ENCODE measurements around the gene POU6F2. TPM values are rescaled to one million over a fixed set of nuclear protein-coding genes. Genes with fewer than 3 reads are reported as not detected.

The POU6F2 gene
- total RNA-seq, 4 donors from 2014 or later, result 0.31 to 0.66 TPM; not detected in 2

DNA sequence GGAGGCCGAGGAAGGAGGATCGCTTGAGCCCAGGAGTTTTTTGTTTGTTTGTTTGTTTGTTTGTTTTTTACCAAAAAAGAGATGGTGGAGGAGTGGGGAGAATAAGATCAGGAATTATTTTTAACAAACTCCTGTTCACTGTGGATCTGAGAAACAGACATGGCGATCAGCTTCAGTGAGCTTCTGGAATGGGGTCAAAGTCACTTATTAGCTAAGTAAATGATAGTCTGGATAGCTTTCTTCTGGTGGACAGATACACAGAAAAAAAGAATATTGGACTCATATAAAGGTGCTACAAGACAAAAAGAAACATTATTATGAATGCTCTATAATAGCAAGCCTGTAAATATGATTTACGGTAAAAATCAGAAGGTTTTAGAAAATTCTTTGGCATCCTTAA, 85.1 kb downstream of the POU6F2 start:
- Histone ChIP-seq H3K9me3 (no peaks in the 10 kb centered on the region), H3K4me3 (no peak overlapping the region), H3K4me1 (no peaks in the 10 kb centered on the region), H3K27me3 (no peaks in the 10 kb centered on the region), H3K36me3 (no peaks in the 10 kb centered on the region), H3K27ac (no peak overlapping the region)
- ATAC-seq, result no peak
- no peak for TF ChIP-seq EP300 (IDR thresholded peaks at IDR 0.05)
- no peak for TF ChIP-seq POLR2A (IDR thresholded peaks at IDR 0.05)
- TF ChIP-seq, protein P1, sequence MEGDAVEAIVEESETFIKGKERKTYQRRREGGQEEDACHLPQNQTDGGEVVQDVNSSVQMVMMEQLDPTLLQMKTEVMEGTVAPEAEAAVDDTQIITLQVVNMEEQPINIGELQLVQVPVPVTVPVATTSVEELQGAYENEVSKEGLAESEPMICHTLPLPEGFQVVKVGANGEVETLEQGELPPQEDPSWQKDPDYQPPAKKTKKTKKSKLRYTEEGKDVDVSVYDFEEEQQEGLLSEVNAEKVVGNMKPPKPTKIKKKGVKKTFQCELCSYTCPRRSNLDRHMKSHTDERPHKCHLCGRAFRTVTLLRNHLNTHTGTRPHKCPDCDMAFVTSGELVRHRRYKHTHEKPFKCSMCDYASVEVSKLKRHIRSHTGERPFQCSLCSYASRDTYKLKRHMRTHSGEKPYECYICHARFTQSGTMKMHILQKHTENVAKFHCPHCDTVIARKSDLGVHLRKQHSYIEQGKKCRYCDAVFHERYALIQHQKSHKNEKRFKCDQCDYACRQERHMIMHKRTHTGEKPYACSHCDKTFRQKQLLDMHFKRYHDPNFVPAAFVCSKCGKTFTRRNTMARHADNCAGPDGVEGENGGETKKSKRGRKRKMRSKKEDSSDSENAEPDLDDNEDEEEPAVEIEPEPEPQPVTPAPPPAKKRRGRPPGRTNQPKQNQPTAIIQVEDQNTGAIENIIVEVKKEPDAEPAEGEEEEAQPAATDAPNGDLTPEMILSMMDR (IDR thresholded peaks at IDR 0.05), result no peak
- no peak for TF ChIP-seq POLR2AphosphoS5 (IDR thresholded peaks at IDR 0.05)
- WGBS, 2 donors (ENCODE audit: low coverage in 1 of 2), result 80 to 82% methylated on average over 4 of the region's 4 CpGs

DNA sequence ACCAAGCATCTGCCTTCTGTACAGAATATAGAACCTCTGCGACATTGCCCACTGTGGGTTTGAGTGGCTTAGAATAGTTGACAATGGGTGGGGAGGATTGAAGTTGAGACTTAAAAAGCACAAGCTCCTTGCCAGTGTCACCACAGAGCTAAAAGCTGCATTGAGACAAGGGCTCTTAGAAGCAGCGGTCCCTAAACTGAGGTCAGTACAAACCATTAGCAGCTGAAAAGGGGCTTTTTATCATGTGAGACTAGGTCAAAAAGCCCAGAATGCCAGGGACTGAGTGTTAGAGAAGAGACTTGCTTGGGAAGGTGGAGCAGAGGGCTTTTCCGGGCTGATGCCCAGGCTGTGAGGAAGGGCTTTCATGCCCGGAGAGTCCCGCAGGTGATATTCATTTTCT, 91.3 kb downstream of the POU6F2 start:
- Histone ChIP-seq H3K9me3 (no peaks in the 10 kb centered on the region), H3K27ac (no peak overlapping the region), H3K4me3 (no peak overlapping the region), H3K36me3 (no peaks in the 10 kb centered on the region), H3K4me1 (no peaks in the 10 kb centered on the region), H3K27me3 (no peaks in the 10 kb centered on the region)
- WGBS, 2 donors (ENCODE audit: low coverage in 1 of 2), result 59 to 85% methylated on average over 3 to 4 of the region's 5 CpGs
- ATAC-seq, result no peak
- TF ChIP-seq POLR2A (IDR thresholded peaks at IDR 0.05) (no peak), POLR2AphosphoS5 (IDR thresholded peaks at IDR 0.05) (no peak), EP300 (IDR thresholded peaks at IDR 0.05) (no peak)
- TF ChIP-seq, protein P1 (IDR thresholded peaks at IDR 0.05), result no peak

DNA sequence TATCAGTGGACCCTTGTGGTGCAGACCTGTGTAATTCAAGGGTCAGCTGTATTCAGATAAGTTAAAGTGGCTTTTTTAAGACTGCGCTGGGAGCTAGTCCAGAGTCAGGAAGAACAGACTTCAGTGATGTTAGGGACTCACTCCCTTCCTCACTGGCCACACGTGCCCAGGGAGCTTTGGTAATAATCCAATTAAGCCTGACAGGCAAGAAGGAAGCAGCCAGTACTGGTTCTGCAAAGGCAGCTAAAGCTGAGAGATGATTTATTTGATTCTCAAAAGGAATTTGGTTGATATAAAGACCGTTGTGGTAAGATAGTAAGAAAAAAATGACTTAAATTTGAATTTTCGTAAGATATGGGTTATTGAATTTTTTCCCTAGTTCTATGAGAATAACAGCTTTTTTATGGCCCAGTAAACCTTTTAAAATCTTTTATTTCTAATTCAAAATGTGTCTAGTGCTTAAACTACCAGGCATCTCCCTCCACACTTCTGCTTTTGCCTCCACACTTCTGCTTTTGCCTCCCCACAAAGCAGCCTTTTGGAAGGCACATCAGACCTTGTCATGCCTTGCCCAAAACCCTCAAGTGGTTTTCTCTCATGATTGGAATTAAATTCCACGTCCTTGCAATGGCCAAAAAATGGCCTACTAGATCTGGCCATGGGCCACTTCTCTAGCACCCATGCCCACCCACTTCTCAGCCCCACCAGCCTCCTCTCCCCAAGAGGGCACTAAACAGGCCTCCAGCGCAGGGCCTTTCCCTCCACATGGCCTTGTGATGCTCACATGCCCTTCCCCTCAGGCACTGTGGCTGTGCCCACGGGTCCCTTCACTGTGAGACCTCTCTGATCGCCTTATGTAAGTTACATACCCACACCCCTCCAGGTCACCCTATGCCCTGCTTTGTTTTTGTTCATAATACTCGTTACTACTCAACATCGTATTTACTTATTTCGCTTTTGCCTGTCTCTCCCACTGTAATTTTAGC, 92.5 kb downstream of the POU6F2 start:
- WGBS, 2 donors (ENCODE audit: low coverage in 1 of 2), result 73 to 75% methylated on average over 9 to 11 of the region's 11 CpGs
- H3K36me3 ChIP-seq, result no peaks in the 10 kb centered on the region
- H3K9me3 ChIP-seq, result no peaks in the 10 kb centered on the region
- no peak overlapping the region for H3K27ac ChIP-seq
- H3K27me3 ChIP-seq, result no peaks in the 10 kb centered on the region
- TF ChIP-seq EP300 (IDR thresholded peaks at IDR 0.05) (no peak), POLR2A (IDR thresholded peaks at IDR 0.05) (no peak), POLR2AphosphoS5 (IDR thresholded peaks at IDR 0.05) (no peak)
- TF ChIP-seq, protein P1 (IDR thresholded peaks at IDR 0.05), result no peak
- no peaks in the 10 kb centered on the region for H3K4me1 ChIP-seq
- H3K4me3 ChIP-seq, result no peak overlapping the region
- no peak for ATAC-seq

DNA sequence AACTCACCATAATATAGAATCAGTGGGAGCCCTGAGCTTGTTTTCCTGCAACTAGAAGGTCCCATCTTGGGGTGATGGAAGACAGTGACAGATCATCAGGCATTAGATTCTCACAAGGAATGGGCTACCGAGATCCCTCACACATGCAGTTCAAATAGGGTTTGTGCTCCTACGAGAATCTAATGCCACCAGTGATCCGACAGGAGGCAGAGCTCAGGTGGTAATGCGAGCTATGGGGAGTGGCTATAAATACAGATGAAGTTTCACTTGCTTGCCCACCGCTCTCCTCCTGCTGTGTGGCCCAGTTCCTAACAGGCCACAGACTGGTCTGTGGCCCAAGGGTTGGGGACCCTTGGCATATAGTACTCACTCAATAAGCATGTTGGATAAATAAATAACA, 93.4 kb downstream of the POU6F2 start:
- H3K36me3 ChIP-seq, result no peaks in the 10 kb centered on the region

DNA sequence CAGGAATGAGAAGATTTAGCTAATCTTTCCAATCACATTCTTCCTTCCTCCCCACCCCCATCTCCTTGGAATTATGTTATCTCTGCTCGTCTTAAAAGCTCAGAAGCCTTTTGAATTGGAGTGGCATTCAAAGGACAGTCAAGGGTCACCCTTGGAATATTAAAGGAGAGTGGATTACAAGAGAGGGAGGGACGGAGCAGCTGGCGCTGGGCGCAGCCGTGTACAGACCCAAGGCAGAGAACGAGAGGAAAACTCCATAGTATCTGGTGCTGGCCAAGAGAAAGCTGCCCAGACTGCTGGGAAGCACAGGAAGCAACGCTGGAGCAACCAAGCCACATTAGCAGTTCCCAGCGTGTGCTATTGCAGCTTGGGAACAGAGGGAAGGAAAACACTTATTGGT, 95.7 kb downstream of the POU6F2 start:
- H3K27me3 ChIP-seq, result no peaks in the 10 kb centered on the region
- H3K4me3 ChIP-seq, result no peak overlapping the region
- TF ChIP-seq, protein P1 (IDR thresholded peaks at IDR 0.05), result no peak
- no peak for TF ChIP-seq POLR2A (IDR thresholded peaks at IDR 0.05)
- no peak for TF ChIP-seq POLR2AphosphoS5 (IDR thresholded peaks at IDR 0.05)
- TF ChIP-seq EP300 (IDR thresholded peaks at IDR 0.05), result no peak
- H3K4me1 ChIP-seq, result no peaks in the 10 kb centered on the region
- H3K36me3 ChIP-seq, result no peaks in the 10 kb centered on the region
- no peak for ATAC-seq
- 2% methylated on average over 4 to 7 of the region's 8 CpGs for WGBS, 2 donors (ENCODE audit: low coverage in 1 of 2)
- no peak overlapping the region for H3K27ac ChIP-seq
- H3K9me3 ChIP-seq, result no peaks in the 10 kb centered on the region

More for the DNA sequence above, 93.4 kb downstream of the POU6F2 start:
- H3K9me3 ChIP-seq, result no peaks in the 10 kb centered on the region
- TF ChIP-seq POLR2AphosphoS5 (IDR thresholded peaks at IDR 0.05), result no peak
- TF ChIP-seq POLR2A (IDR thresholded peaks at IDR 0.05), result no peak
- ATAC-seq, result no peak
- H3K27ac ChIP-seq, result no peak overlapping the region
- H3K4me1 ChIP-seq, result no peaks in the 10 kb centered on the region
- H3K27me3 ChIP-seq, result no peaks in the 10 kb centered on the region
- H3K4me3 ChIP-seq, result no peak overlapping the region
- 89 to 100% methylated on average over 2 to 4 of the region's 5 CpGs for WGBS, 2 donors (ENCODE audit: low coverage in 1 of 2)
